ENCODE measurements around the gene MASP2.
"Not testable (repeated sequence)": the region's sequence is repeated elsewhere in the genome, so short reads cannot be mapped to it uniquely, and the experiment has no call there.

The MASP2 gene

DNA sequence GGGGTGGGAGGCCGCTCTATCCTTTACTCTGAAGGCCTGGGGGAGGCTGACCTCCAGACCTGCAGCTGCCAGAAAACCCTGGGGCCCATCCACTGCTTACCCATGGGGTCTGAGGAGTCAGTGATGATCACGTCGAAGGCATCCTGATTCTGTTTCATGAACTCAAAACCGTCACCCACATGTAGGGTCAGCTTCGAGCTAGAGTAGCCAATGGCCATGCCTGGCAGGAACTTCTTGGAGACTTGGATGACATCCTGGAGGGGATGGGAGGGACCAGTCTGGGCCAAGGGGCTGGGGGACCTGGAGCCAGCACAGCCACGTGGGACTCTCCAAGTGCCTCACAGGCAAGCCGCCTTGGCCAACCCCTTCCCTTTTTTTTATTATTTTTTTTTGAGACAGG lies 9.5 kb upstream of the MASP2 start:
- Histone ChIP-seq H3K27me3 (ENCODE audit: control insufficient read depth, insufficient read depth, low read length) (no peaks in the 10 kb centered on the region), H3K4me3 (ENCODE audit: low read length) (no peak overlapping the region), H3K9me3 (replicated peaks; ENCODE audit: low read length) (no peaks in the 10 kb centered on the region), H3K4me1 (ENCODE audit: control insufficient read depth, insufficient read depth, low read length) (peaks cover 5% of the 10 kb centered on the region), H3K36me3 (ENCODE audit: insufficient read depth, low read length) (peaks cover 25% of the 10 kb centered on the region), H3K9ac (ENCODE audit: low read depth, low read length) (no peak overlapping the region), H3K4me2 (ENCODE audit: low read length) (no peak overlapping the region)

DNA sequence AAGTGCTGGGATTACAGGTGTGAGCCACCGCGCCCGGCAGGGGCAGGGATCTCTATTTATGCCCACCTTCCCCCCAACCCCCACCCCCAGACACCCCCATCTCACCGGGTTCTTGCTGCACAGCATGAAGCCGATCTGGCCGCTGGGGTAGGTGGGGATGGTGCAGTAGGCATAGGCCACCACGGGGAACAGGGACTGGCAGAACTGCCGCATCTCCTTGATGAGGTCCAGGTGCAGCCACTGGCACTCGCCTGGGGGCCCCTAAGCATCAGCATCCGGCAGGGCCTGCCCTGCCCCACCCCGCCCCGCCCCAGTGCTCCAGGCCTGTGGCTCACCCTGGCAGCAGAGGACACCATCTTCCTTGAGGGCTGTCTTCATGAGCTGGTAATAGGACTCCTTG lies 8.6 kb upstream of the MASP2 start:
- Histone ChIP-seq H3K9me3 (replicated peaks; ENCODE audit: low read length) (no peaks in the 10 kb centered on the region), H3K4me1 (ENCODE audit: control insufficient read depth, insufficient read depth, low read length) (peaks cover 1% of the 10 kb centered on the region), H3K27me3 (ENCODE audit: control insufficient read depth, insufficient read depth, low read length) (no peaks in the 10 kb centered on the region), H3K4me2 (ENCODE audit: low read length) (no peak overlapping the region), H3K9ac (ENCODE audit: low read depth, low read length) (no peak overlapping the region), H3K4me3 (ENCODE audit: low read length) (no peak overlapping the region), H3K36me3 (ENCODE audit: insufficient read depth, low read length) (peaks cover 24% of the 10 kb centered on the region)

DNA sequence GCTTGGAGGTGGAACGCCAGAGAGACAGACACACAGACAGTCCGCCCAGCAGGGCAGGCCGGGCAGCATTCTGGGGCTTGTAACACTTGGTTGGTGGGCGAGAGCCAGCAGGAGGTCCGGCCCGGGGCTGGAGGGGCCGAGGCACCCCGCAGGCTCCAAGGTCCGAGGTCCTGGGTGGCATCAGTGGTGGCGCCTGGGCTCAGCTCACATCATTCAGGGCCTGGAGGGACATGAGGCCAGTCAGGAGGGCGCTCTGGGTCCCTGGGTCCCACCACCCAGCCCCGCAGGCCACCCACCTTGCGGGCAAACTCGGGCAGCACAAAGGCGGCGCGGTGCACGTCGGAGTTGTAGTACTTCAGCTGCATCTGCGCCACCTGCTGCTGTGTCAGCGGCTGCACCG lies 7.6 kb upstream of the MASP2 start:
- Histone ChIP-seq H3K27me3 (ENCODE audit: control insufficient read depth, insufficient read depth, low read length) (no peaks in the 10 kb centered on the region), H3K4me2 (ENCODE audit: low read length) (no peak overlapping the region), H3K4me1 (ENCODE audit: control insufficient read depth, insufficient read depth, low read length) (no peaks in the 10 kb centered on the region), H3K9ac (ENCODE audit: low read depth, low read length) (no peak overlapping the region), H3K4me3 (ENCODE audit: low read length) (no peak overlapping the region), H3K36me3 (ENCODE audit: insufficient read depth, low read length) (peaks cover 24% of the 10 kb centered on the region), H3K9me3 (replicated peaks; ENCODE audit: low read length) (no peaks in the 10 kb centered on the region)

DNA sequence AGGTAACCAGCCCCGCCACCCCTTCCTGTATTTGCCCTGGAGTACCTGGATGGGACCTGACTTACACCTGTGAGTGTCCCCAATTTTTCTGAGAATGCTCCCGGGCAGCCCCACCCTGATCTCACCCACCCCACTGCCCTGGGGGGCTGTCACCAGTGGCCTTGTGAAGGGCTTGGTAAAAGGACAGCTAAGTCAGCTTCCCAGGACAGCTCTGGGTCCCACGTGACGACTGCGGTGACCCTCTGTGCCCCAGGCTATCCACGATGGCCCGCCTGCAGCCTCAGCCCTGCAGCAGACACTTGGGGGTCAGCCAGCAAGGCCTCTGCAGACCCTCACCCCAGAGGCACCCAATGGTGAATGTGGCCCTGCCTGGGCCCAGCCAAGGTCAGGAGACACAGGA lies 7.1 kb upstream of the MASP2 start:
- Histone ChIP-seq H3K4me3 (ENCODE audit: low read length) (no peak overlapping the region), H3K9me3 (replicated peaks; ENCODE audit: low read length) (no peaks in the 10 kb centered on the region), H3K9ac (ENCODE audit: low read depth, low read length) (no peak overlapping the region), H3K4me2 (ENCODE audit: low read length) (no peak overlapping the region), H3K4me1 (ENCODE audit: control insufficient read depth, insufficient read depth, low read length) (no peaks in the 10 kb centered on the region), H3K27me3 (ENCODE audit: control insufficient read depth, insufficient read depth, low read length) (no peaks in the 10 kb centered on the region), H3K36me3 (ENCODE audit: insufficient read depth, low read length) (peaks cover 24% of the 10 kb centered on the region)

DNA sequence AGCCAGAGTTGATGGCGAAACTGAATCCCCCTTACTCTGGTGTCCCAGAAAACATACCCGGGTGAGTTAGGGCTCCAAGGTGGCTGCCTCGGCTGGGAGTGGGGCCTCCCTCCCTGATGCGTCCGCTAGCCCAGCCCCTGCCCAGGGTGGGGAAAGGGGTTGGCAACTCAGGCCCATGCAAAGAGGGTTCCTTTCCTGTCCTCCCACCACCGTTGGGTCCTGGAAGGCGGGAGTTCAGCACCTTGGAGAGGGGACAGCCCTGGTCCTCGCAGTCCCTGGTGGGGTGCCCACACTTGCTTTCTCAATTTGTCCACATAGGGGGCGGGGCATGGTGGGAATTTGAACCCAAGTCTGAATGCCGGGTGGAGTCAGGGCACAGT lies 6.7 kb upstream of the MASP2 start:
- Histone ChIP-seq H3K4me3 (ENCODE audit: low read length) (no peak overlapping the region), H3K4me2 (ENCODE audit: low read length) (no peak overlapping the region), H3K9me3 (replicated peaks; ENCODE audit: low read length) (no peaks in the 10 kb centered on the region), H3K27me3 (ENCODE audit: control insufficient read depth, insufficient read depth, low read length) (no peaks in the 10 kb centered on the region), H3K9ac (ENCODE audit: low read depth, low read length) (no peak overlapping the region), H3K4me1 (ENCODE audit: control insufficient read depth, insufficient read depth, low read length) (no peaks in the 10 kb centered on the region), H3K36me3 (ENCODE audit: insufficient read depth, low read length) (peaks cover 24% of the 10 kb centered on the region)

DNA sequence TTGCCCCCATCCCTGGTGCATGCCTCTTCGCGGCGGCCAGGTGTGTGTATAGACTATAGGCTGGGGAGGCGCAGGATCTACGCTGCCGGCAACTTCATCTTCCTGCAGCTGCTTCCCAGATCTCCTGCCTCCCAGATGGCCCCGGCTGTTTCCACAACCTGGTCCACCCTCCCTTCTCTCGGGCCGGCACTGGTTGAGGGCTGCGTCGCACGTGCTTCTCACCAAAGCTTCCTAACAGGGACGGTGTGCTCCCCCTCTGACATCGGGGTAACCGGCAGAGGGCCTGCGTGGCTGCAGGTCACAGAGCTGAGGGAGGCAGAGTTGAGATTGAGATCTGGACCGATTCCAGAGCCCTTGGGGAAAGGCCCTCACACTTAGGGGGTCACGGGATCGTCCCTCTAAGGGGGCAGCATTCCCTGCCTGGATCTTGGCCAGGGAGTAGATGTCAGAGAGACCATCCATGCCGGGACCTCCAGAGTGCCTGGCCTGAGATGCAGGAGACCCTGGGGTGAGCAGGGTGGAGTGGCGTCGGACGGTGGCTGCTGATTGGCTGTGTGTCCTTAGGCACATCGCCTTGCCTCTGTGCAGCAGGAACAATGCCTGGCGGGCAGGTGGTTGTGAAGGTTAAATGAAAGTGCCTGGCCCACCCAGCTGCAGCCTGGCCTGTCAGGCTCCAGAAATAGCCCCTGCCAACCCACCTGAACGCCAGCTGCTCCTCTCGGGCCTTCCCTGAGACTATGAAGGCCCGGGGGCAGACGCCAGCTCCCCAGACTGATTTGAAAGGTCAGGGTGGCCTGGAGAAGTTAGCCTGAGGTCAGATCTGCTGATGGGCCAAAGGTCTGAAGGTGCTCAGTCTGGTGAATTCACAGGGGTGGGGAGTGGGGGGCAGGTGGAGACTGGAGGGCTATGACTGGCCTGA lies 6.1 kb upstream of the MASP2 start:
- Histone ChIP-seq H3K4me3 (ENCODE audit: low read length) (no peak overlapping the region), H3K4me1 (ENCODE audit: control insufficient read depth, insufficient read depth, low read length) (no peaks in the 10 kb centered on the region), H3K36me3 (ENCODE audit: insufficient read depth, low read length) (peaks cover 23% of the 10 kb centered on the region), H3K27me3 (ENCODE audit: control insufficient read depth, insufficient read depth, low read length) (no peaks in the 10 kb centered on the region), H3K9me3 (replicated peaks; ENCODE audit: low read length) (no peaks in the 10 kb centered on the region), H3K4me2 (ENCODE audit: low read length) (no peak overlapping the region), H3K9ac (ENCODE audit: low read depth, low read length) (no peak overlapping the region)

DNA sequence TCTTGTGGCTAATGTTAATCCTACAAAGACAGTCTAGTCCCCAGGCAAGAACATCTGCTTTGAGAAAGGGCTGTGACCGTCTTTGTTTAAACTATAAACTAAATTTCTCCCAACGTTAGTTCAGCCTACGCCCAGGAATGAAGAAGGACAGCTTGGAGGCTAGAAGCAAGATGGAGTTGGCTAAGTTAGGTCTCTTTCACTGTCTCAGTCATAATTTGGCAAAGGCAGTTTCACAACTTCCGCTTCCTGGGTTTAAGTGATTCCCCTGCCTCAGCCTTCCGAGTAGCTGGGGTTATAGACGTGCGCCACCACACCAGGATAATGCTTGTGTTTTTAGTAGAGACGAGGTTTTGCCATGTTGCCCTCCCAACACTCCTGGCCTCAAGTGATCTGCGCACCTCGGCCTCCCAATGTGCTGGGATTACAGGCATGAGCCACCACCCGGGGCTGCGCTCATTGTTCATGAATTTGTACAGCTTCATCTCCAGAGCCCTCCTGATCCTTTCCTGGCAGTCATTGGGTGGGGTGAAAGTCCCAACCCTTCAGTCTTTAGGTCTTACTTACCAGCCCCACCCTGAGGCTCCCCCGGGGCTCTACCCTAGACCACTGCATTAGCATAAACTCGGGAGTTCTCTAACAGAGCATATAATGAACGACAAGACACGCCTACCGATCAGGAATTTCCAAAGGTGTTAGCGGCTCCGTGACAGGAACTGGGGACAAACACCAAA lies 4.9 kb upstream of the MASP2 start:
- no peak overlapping the region for H3K4me2 ChIP-seq (ENCODE audit: low read length)
- H3K9ac ChIP-seq (ENCODE audit: low read depth, low read length) = no peak overlapping the region
- no peaks in the 10 kb centered on the region for H3K4me1 ChIP-seq (ENCODE audit: control insufficient read depth, insufficient read depth, low read length)
- no peaks in the 10 kb centered on the region for H3K9me3 ChIP-seq (replicated peaks; ENCODE audit: low read length)
- no peak overlapping the region for H3K4me3 ChIP-seq (ENCODE audit: low read length)
- no peaks in the 10 kb centered on the region for H3K27me3 ChIP-seq (ENCODE audit: control insufficient read depth, insufficient read depth, low read length)
- H3K36me3 ChIP-seq (ENCODE audit: insufficient read depth, low read length) = peaks cover 16% of the 10 kb centered on the region

DNA sequence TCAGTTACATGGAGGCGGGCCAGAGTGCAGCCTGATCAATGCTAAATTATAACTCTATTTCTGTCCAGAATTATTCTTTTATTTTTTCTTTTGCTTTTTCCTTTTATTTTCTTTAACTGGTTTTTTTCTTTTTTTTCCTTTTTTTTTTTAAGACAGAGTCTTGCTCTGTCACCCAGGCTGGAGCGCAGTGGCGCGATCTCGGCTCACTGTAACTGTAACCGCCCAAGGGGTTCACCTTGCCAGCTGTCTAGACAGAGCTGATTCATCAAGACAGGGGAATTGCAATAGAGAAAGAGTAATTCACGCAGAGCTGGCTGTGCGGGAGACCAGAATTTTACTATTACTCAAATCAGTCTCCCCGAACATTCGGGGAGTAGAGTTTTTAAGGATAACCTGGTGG lies 4.1 kb upstream of the MASP2 start:
- not testable (repeated sequence) for H3K4me2 ChIP-seq (ENCODE audit: low read length); H3K4me3 ChIP-seq (ENCODE audit: low read length); H3K27me3 ChIP-seq (ENCODE audit: control insufficient read depth, insufficient read depth, low read length); H3K9me3 ChIP-seq (replicated peaks; ENCODE audit: low read length); H3K4me1 ChIP-seq (ENCODE audit: control insufficient read depth, insufficient read depth, low read length); H3K9ac ChIP-seq (ENCODE audit: low read depth, low read length)
- H3K36me3 ChIP-seq (ENCODE audit: insufficient read depth, low read length) = peaks cover 10% of the 10 kb centered on the region

DNA sequence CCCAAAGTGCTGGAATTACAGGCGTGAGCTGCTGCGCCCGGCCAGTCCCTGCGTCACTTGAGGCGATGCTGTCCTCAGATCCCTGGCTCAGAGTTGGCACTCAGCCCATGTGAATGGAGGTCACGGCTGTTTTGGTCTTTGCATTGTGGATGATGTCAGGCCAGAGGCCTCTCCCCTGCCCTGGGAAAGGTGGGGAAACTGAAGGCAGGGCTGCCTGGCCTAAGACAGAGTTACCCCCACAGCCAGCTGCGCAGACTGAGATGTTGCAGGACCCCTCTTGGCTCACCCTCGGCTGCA lies 821 bp downstream of the MASP2 start:
- Histone ChIP-seq H3K4me3 (ENCODE audit: low read length) (no peak overlapping the region), H3K9me3 (replicated peaks; ENCODE audit: low read length) (no peaks in the 10 kb centered on the region), H3K4me1 (ENCODE audit: control insufficient read depth, insufficient read depth, low read length) (no peaks in the 10 kb centered on the region), H3K27me3 (ENCODE audit: control insufficient read depth, insufficient read depth, low read length) (no peaks in the 10 kb centered on the region), H3K4me2 (ENCODE audit: low read length) (no peak overlapping the region), H3K9ac (ENCODE audit: low read depth, low read length) (no peak overlapping the region), H3K36me3 (ENCODE audit: insufficient read depth, low read length) (no peaks in the 10 kb centered on the region)

DNA sequence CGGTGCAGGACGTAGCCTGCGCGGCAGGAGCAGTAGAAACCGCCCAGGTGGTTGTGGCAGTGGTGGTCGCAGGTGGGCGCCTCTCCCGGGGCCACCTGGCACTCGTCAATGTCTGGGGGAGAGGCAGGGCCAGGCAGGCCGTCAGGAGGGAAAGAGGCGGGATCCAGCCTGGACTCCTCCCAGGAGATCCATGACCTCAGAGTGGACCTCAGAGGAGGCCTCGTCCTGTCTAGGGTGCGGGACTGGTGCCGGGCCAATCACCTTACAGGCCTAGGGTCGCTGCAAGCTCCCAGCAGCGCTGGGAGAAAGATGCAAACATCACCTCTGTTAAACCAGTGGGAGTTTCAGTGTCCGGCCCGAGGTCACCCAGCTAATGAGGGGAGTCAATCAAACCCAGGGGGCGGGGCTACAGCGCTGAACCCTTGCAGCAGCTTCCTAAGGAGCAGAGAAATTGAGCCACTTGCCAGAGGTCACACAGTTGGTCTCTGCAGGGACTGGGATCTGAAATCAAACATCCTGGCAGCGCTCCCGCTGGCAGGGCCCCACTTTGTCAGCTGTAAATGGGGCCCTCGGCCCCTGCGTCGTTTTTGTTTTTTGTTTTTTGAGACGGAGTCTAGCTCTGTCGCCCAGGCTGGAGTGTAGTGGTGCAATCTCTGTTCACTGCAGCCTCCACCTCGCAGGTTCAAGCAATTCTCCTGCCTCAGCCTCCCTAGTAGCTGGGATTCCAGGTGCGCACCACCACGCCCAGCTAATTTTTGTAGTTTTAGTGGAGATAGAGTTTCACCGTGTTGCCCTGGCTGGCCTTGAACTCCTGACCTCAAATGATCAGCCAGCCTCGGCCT lies 1.4 kb downstream of the MASP2 start:
- Histone ChIP-seq H3K9ac (ENCODE audit: low read depth, low read length) (no peak overlapping the region), H3K4me1 (ENCODE audit: control insufficient read depth, insufficient read depth, low read length) (no peaks in the 10 kb centered on the region), H3K4me2 (ENCODE audit: low read length) (no peak overlapping the region), H3K4me3 (ENCODE audit: low read length) (no peak overlapping the region), H3K36me3 (ENCODE audit: insufficient read depth, low read length) (no peaks in the 10 kb centered on the region), H3K27me3 (ENCODE audit: control insufficient read depth, insufficient read depth, low read length) (no peaks in the 10 kb centered on the region), H3K9me3 (replicated peaks; ENCODE audit: low read length) (no peaks in the 10 kb centered on the region)

DNA sequence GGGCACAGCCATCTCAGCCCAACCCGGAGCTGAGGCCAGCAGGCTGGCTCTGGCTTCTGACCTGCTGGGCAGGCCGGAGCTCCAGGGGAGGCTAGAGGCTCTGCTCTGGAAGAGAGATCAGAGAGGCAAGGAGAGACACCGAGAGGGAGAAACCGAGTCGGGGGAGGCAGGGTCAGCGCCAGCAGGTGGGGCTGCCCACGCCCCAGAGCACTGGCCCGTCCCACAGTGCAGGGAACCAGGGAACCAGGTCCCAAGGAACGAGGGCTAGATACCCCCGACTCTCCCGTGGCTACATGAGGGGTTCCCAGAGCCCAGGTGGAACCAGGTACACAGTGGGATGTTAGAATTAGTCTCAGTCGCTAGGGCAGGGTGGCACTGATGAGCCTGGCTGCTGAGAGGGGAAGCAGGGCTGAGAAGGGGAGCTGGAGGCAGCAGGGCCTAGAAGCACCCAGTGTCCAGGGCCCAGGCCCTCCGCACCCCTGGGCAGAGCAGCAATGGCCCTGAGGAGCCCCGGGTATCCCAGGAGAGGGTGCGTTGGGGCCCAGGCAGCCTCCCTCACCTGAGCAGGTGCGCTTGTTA lies 2.1 kb downstream of the MASP2 start:
- Histone ChIP-seq H3K4me3 (ENCODE audit: low read length) (no peak overlapping the region), H3K9ac (ENCODE audit: low read depth, low read length) (no peak overlapping the region), H3K27me3 (ENCODE audit: control insufficient read depth, insufficient read depth, low read length) (no peaks in the 10 kb centered on the region), H3K36me3 (ENCODE audit: insufficient read depth, low read length) (no peaks in the 10 kb centered on the region), H3K4me1 (ENCODE audit: control insufficient read depth, insufficient read depth, low read length) (no peaks in the 10 kb centered on the region), H3K9me3 (replicated peaks; ENCODE audit: low read length) (no peaks in the 10 kb centered on the region), H3K4me2 (ENCODE audit: low read length) (no peak overlapping the region)
